GM21526 (cell line): ENCODE results near the gene TOMM34.

ENCODE experiments used
- ATAC-seq: cut with Tn5 transposase; IDR thresholded peaks from one replicate; pipeline ENCODE4 v1.9.1; 2021; ENCODE audit warnings: moderate library complexity; ENCODE audit not compliant: unreplicated experiment, low FRiP score

TOMM34 gene

GRCh38 chr20:44960103-44960852, at the start of gene TOMM34:
TSS of gene TOMM34 (minus strand) at chr20:44960397. CDS start at chr20:44960333, 64 bp downstream.
- peak; percentile 69 for ATAC-seq

- ATAC-seq, result no peak
Observed at GRCh38 chr20:45008521-45009049, 48.4 kb upstream of the TOMM34 start.

- ATAC-seq, result no peak
Observed at GRCh38 chr20:44997668-44998067, 37.5 kb upstream of the TOMM34 start.

- ATAC-seq, result no peak
Observed at GRCh38 chr20:44997171-44997570, 37.0 kb upstream of the TOMM34 start.

GRCh38 chr20:44993343-44993742, 33.1 kb upstream of the TOMM34 start:
- no peak for ATAC-seq

- ATAC-seq, result no peak
Observed at GRCh38 chr20:44990957-44991356, 30.8 kb upstream of the TOMM34 start.

GRCh38 chr20:44990425-44990824, 30.2 kb upstream of the TOMM34 start:
- no peak for ATAC-seq

- no peak for ATAC-seq
Observed at GRCh38 chr20:44988631-44989171, 28.5 kb upstream of the TOMM34 start.

GRCh38 chr20:44983093-44983674, 23.0 kb upstream of the TOMM34 start:
- ATAC-seq, result no peak

- ATAC-seq, result no peak
Observed at GRCh38 chr20:44981736-44982406, 21.7 kb upstream of the TOMM34 start.

GRCh38 chr20:44979090-44979621, 19.0 kb upstream of the TOMM34 start:
- ATAC-seq, result peak; percentile 73

- ATAC-seq, result no peak
Observed at GRCh38 chr20:44976698-44977097, 16.5 kb upstream of the TOMM34 start.

GRCh38 chr20:44973053-44973452, 12.9 kb upstream of the TOMM34 start:
- no peak for ATAC-seq

- no peak for ATAC-seq
Observed at GRCh38 chr20:44970243-44970757, 10.1 kb upstream of the TOMM34 start.

- ATAC-seq, result no peak
Observed at GRCh38 chr20:44969300-44969894, 9.2 kb upstream of the TOMM34 start.

GRCh38 chr20:44967207-44967807, 7.1 kb upstream of the TOMM34 start:
- ATAC-seq, result no peak

- ATAC-seq, result peak; percentile 66
Observed at GRCh38 chr20:44966030-44966961, 6.1 kb upstream of the TOMM34 start, which contains the start of gene STK4. TSS of gene STK4 (plus strand) at chr20:44966512. CDS start at chr20:44966569, 57 bp downstream.

GRCh38 chr20:44965651-44966029, 5.4 kb upstream of the TOMM34 start:
- no peak for ATAC-seq
